Measurements from ENCODE around the gene KRT74.

GRCh38 chr12:52517888-52518287 is 55.8 kb downstream of the KRT74 start:
- TF ChIP-seq CTCF (IDR thresholded peaks at IDR 0.05; ENCODE audit: low read length) (no peak), EZH2 (IDR thresholded peaks at IDR 0.05; ENCODE audit: borderline replicate concordance, low read length) (no peak)

Data from OCI-LY1 (cell line).